K562 (cell line): ENCODE results near the gene STX1A. TPM values are rescaled to one million over a fixed set of nuclear protein-coding genes. Genes with fewer than 3 reads are reported as not detected.

Experiments
- BACH1 ChIP-seq: fragments of 200-800 bp; sonication (Bioruptor generic); IDR thresholded peaks from 2 replicates; pipeline ENCODE4 v1.6.1; 2016; ENCODE audit warnings: missing genetic modification characterization, missing compliant biosample characterization
- BHLHE40 ChIP-seq: IDR thresholded peaks from 2 replicates; pipeline ENCODE4 v1.6.1; 2011; ENCODE audit warnings: low read length, improper control_type of control experiment
- CBFA2T2 ChIP-seq: fragments of 450-650 bp; conservative IDR thresholded peaks from 2 replicates; pipeline ENCODE4 v1.6.1; 2017; ENCODE audit warnings: mild to moderate bottlenecking
- HDAC1 ChIP-seq, 2 experiments: fragments of 450-650 bp; IDR thresholded peaks; 2 replicates each; pipeline ENCODE4 v1.6.1; 2016 to 2017; ENCODE audit warnings: inconsistent platforms in 1 of 2, mild to moderate bottlenecking in 1 of 2, moderate library complexity in 1 of 2
- MTA2 ChIP-seq: fragments of 450-650 bp; IDR thresholded peaks from 2 replicates; pipeline ENCODE4 v1.6.1; 2016; ENCODE audit warnings: low read depth
- SIN3A ChIP-seq, 2 experiments: fragments of 150-350 bp in 1 of 2; IDR thresholded peaks; 2 replicates each; pipeline ENCODE4 v1.6.1; 2011 to 2016; ENCODE audit warnings: borderline replicate concordance in 2 of 2, low read depth in 2 of 2, low read length in 2 of 2, mild to moderate bottlenecking in 2 of 2, moderate library complexity in 2 of 2; ENCODE audit not compliant: control insufficient read depth in 1 of 2
- SMARCA5 ChIP-seq: fragments of 450-650 bp; IDR thresholded peaks from 2 replicates; pipeline ENCODE4 v1.6.1; 2016
- SRSF9 ChIP-seq: fragments of 200-400 bp; formaldehyde crosslinking; IDR thresholded peaks from 2 replicates; pipeline ENCODE4 v1.6.1; 2017; ENCODE audit warnings: low read depth, low read length, borderline replicate concordance
- STAT5B ChIP-seq: fragments of 250-450 bp; sonication (Bioruptor Pico); IDR thresholded peaks from 2 replicates; pipeline ENCODE4 v1.8.0; 2021; ENCODE audit warnings: mild to moderate bottlenecking, inconsistent platforms
- THAP7 ChIP-seq: fragments of 250-450 bp; sonication (Bioruptor Pico); IDR thresholded peaks from 2 replicates; pipeline ENCODE4 v1.5.0; 2021
- TOE1 ChIP-seq, 2 experiments: fragments of 450-650 bp in 1 of 2; sonication (generic) in 1 of 2; formaldehyde crosslinking in 1 of 2; IDR thresholded peaks; 2 replicates each; pipeline versions ENCODE4 v1.7.1 to v1.8.0; 2016 to 2022; ENCODE audit warnings: borderline replicate concordance in 2 of 2, mild to moderate bottlenecking in 2 of 2, antibody characterized with exemption in 1 of 2, inconsistent platforms in 1 of 2, low read depth in 1 of 2, missing genetic modification reagents in 1 of 2, moderate library complexity in 1 of 2
- ZBED1 ChIP-seq: IDR thresholded peaks from 2 replicates; pipeline ENCODE4 v1.6.1; 2014
- ZBTB26 ChIP-seq: fragments of 450-650 bp; formaldehyde crosslinking; IDR thresholded peaks from 2 replicates; pipeline ENCODE4 v1.4.0; 2022; ENCODE audit warnings: missing genetic modification characterization
- ZNF445 ChIP-seq: fragments of 250-450 bp; sonication (Bioruptor Pico); IDR thresholded peaks from 2 replicates; pipeline ENCODE4 v1.4.0; 2020; ENCODE audit warnings: low read depth, mild to moderate bottlenecking, moderate library complexity
- ZNF507 ChIP-seq: conservative IDR thresholded peaks from 2 replicates; pipeline ENCODE4 v1.6.1; 2017; ENCODE audit warnings: missing genetic modification characterization, missing compliant biosample characterization
- polyA plus RNA-seq, 8 experiments: library from polyadenylated mRNA; depleted of rRNA in 4 of 8; stranded (reverse) in 5 of 8; unstranded in 3 of 8; fragments of >200 nt; fragmentation: Nextera tagmentation in 2 of 8; fragmentation: Illumina TruSeq in 1 of 8; extraction: Ambion mirVana in 2 of 8; extraction: Trizol in 1 of 8; gene quantifications; 2 replicates each; pipeline versions ENCODE4 v1.2.1 to v1.2.3, GENCODE V29; 2011 to 2014; ENCODE audit warnings: inconsistent platforms in 1 of 8, missing spikeins in 1 of 8
- total RNA-seq, 7 experiments: library from RNA; depleted of rRNA in 6 of 7; stranded (reverse); fragments of >200 nt in 6 of 7; fragmentation: Illumina TruSeq in 2 of 7; extraction: Trizol in 2 of 7; gene quantifications; 2 replicates each; pipeline versions ENCODE4 v1.2.1 to v1.2.3, GENCODE V29; 2011 to 2021; ENCODE audit warnings: low replicate concordance in 1 of 7
- TF ChIP-seq, protein P1 (sequence below): sonication (generic); formaldehyde crosslinking; IDR thresholded peaks from 2 replicates; pipeline ENCODE4 v1.8.1; 2022; ENCODE audit warnings: missing genetic modification reagents

The STX1A gene
- total and polyA plus RNA-seq, 9 of the 15 experiments (the other 6 are each of a cell fraction or from before 2014, with no cell fraction given) = 0.04 to 15.1 (median 6.3) TPM

- TF ChIP-seq SIN3A (IDR thresholded peaks at IDR 0.05; ENCODE audit: borderline replicate concordance in 2 of 2, control insufficient read depth in 1 of 2, low read depth in 2 of 2, low read length in 2 of 2) = peak; percentile 77 to 86; a peak in 2 of 4 replicates
- peak; percentile 53; the same call in 1 of the 2 replicates for TF ChIP-seq TOE1 (IDR thresholded peaks at IDR 0.05; ENCODE audit: borderline replicate concordance)
- TF ChIP-seq TOE1 (CRISPR knock-in tag; IDR thresholded peaks at IDR 0.05; ENCODE audit: borderline replicate concordance, low read depth) = no peak
- no peak for TF ChIP-seq SMARCA5
- peak; percentile 73; the same call in 1 of the 2 replicates for TF ChIP-seq BACH1 (tag)
- no peak for TF ChIP-seq STAT5B (CRISPR knock-in tag)
- TF ChIP-seq ZNF507 = no peak
- TF ChIP-seq, protein P1, sequence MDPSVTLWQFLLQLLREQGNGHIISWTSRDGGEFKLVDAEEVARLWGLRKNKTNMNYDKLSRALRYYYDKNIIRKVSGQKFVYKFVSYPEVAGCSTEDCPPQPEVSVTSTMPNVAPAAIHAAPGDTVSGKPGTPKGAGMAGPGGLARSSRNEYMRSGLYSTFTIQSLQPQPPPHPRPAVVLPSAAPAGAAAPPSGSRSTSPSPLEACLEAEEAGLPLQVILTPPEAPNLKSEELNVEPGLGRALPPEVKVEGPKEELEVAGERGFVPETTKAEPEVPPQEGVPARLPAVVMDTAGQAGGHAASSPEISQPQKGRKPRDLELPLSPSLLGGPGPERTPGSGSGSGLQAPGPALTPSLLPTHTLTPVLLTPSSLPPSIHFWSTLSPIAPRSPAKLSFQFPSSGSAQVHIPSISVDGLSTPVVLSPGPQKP (CRISPR knock-in tag) = no peak
- peak; percentile 88 for TF ChIP-seq MTA2
- no peak for TF ChIP-seq SRSF9
- TF ChIP-seq THAP7 = no peak
- TF ChIP-seq ZNF445 (CRISPR knock-in tag) = 0 out of 2 replicates have a peak, but pooled peaks have one; percentile 35
- TF ChIP-seq ZBED1 = peak; percentile 83; the same call in 1 of the 2 replicates
- peak; percentile 70; the same call in 1 of the 2 replicates for TF ChIP-seq BHLHE40
- TF ChIP-seq CBFA2T2 = peak; percentile 98
- peak in 1 of 2 experiments; percentile 88; a peak in 3 of 4 replicates for TF ChIP-seq HDAC1 (IDR thresholded peaks at IDR 0.05)
- no peak for TF ChIP-seq ZBTB26
Measured at GRCh38 chr7:73715648-73716317, 3.7 kb downstream of the STX1A start (continued).
